Panc1 (cell line): ENCODE data around the gene MPZL1. TPM values are rescaled to one million over a fixed set of nuclear protein-coding genes. Genes with fewer than 3 reads are reported as not detected.
A peak's percentile ranks its signal among the peaks of the same experiment; 100 is the strongest.

Experiments
- ATAC-seq: fragments of 200-7000 bp; cut with Tn5 transposase; 2 replicates; pipeline ENCODE4 v1.9.1; 2020; ENCODE audit warnings: mild to moderate bottlenecking, moderate library complexity
- BruUV-seq: library from RNA; stranded (reverse); fragments of 400-500 nt; replicated peaks from 2 replicates; lab custom pipeline; 2021; lab: Mats Ljungman, UMichigan
- CTCF ChIA-PET: fragments of 300-600 bp; sonication (Branson Sonifier 250); formaldehyde crosslinking; loops from one replicate; lab custom pipeline; 2022; ENCODE audit warnings: antibody characterized with exemption; lab: Charles Lee
- POLR2A ChIA-PET: fragments of 300-600 bp; sonication (Branson Sonifier 250); formaldehyde crosslinking; loops from one replicate; lab custom pipeline; 2022; ENCODE audit warnings: antibody characterized with exemption; lab: Charles Lee
- DNase-seq: peaks from one replicate; pipeline ENCODE4 v3.0.0-alpha.2; 2010; ENCODE audit warnings: low read depth, low spot score
- H3K27ac ChIP-seq: 2 replicates; pipeline ENCODE4 v1.5.1; 2011; ENCODE audit warnings: mild to moderate bottlenecking, low read length, inconsistent platforms
- H3K27me3 ChIP-seq: fragments of 200-500 bp; sonication (Bioruptor generic); 2 replicates; pipeline ENCODE4 v1.6.0; 2014; ENCODE audit warnings: low read length, inconsistent platforms; ENCODE audit not compliant: control insufficient read depth, insufficient read depth
- H3K36me3 ChIP-seq: fragments of 200-500 bp; sonication (Bioruptor generic); 2 replicates; pipeline ENCODE4 v1.5.1; 2014; ENCODE audit warnings: inconsistent platforms, mild to moderate bottlenecking, low read length, moderate library complexity; ENCODE audit not compliant: control insufficient read depth, insufficient read depth
- H3K4me1 ChIP-seq: 2 replicates; pipeline ENCODE4 v1.5.1; 2011; ENCODE audit warnings: inconsistent platforms, mild to moderate bottlenecking, low read length, moderate library complexity; ENCODE audit not compliant: control insufficient read depth, insufficient read depth
- H3K4me3 ChIP-seq, 2 experiments: 2 replicates each; pipeline ENCODE4 v1.5.1; 2011 to 2012; ENCODE audit warnings: low read depth in 2 of 2, low read length in 2 of 2, mild to moderate bottlenecking in 2 of 2, inconsistent platforms in 1 of 2, moderate library complexity in 1 of 2
- H3K9me3 ChIP-seq: fragments of 200-500 bp; sonication (Bioruptor generic); 2 replicates; pipeline ENCODE4 v1.5.1; 2014; ENCODE audit warnings: low read depth, mild to moderate bottlenecking, inconsistent platforms, low read length, moderate library complexity; ENCODE audit not compliant: control insufficient read depth, insufficient read depth
- POLR2AphosphoS5 ChIP-seq: IDR thresholded peaks from 2 replicates; pipeline ENCODE4 v1.6.1; 2012; ENCODE audit warnings: mild to moderate bottlenecking, low read depth, low read length, moderate library complexity
- SIN3A ChIP-seq: IDR thresholded peaks from 2 replicates; pipeline ENCODE4 v1.6.1; 2012; ENCODE audit warnings: low read depth, mild to moderate bottlenecking, low read length, moderate library complexity, borderline replicate concordance; ENCODE audit not compliant: insufficient read depth
- TCF7L2 ChIP-seq: IDR thresholded peaks from 2 replicates; pipeline ENCODE4 v1.6.1; 2011; ENCODE audit warnings: mild to moderate bottlenecking, low read depth, low read length, inconsistent platforms
- in situ Hi-C: cut with HindIII; loops from 2 replicates; pipeline ENCODE4 v1.10.0; 2016; ENCODE audit warnings: low sequenced_read_pairs, low pct_unique_long_range_greater_than_20kb
- intact Hi-C: fragments of 100-400 bp; cut with micrococcal nuclease; formaldehyde crosslinking; loops from one replicate; pipeline ENCODE4 v1.10.0; 2022; ENCODE audit not compliant: unreplicated experiment
- total RNA-seq: library from RNA; stranded (reverse); gene quantifications from one replicate; pipeline ENCODE4 v1.2.1, GENCODE V29; 2021; ENCODE audit not compliant: unreplicated experiment
- TF ChIP-seq, protein P1 (sequence below): fragments of 450-650 bp; IDR thresholded peaks from 2 replicates; pipeline ENCODE4 v1.5.1; 2017; ENCODE audit warnings: mild to moderate bottlenecking
- TF ChIP-seq, protein P2 (sequence below), 2 experiments: IDR thresholded peaks; 2 replicates each; pipeline ENCODE4 v1.6.1; 2011 to 2012; ENCODE audit warnings: low read depth in 2 of 2, control low read depth in 1 of 2, low read length in 1 of 2, mild to moderate bottlenecking in 1 of 2, moderate library complexity in 1 of 2; ENCODE audit not compliant: insufficient read depth in 1 of 2

MPZL1 gene
- total RNA-seq, 1 experiment from 2014 or later, result 72.0 TPM

DNA sequence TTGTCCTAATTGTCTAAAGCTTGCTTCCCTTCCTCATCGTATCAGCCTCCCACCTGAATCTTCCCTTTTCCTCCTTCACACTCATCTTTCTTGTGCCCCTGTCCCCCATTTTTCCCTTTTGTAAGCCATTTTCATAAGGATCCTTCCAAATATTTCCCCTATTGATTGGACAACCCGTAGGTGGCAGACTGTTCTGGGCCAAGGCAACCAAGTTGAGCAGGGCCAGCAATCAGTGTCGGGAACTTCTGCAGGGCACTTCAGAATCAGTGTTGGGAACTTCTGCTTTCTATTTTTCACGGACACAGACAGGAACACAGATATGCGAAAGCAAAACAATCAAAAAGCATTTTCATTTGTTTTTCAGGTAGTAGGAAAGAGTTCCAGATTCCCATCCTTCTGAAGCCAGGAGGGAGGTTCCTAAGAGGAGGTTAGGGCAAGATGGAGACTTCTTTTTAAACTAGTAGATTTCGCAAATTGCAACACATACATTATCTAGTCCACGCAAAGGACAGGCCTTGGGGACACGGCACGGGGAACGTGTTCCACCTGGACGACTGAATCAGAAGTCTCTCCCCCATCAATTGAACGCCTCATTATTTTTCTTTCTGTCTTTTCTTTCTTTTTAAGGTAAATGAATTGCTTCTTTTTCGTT lies 691 bp upstream of the MPZL1 start:
- Histone ChIP-seq H3K27ac (peak overlapping the region; percentile 77), H3K36me3 (no peaks in the 10 kb centered on the region), H3K4me3 (peak overlapping the region; percentile 61 to 82), H3K27me3 (no peaks in the 10 kb centered on the region), H3K4me1 (peaks cover 16% of the 10 kb centered on the region), H3K9me3 (no peaks in the 10 kb centered on the region)
- CTCF ChIA-PET, result no interaction called here
- peak; percentile 66 for DNase-seq
- POLR2A ChIA-PET, result interaction anchor here (0.6 kb wide), 2 partner anchors 25 to 90 kb away, joined by 3 read pairs; no protein-coding TSS in a partner anchor
- TF ChIP-seq SIN3A, result no peak
- TF ChIP-seq, protein P1, sequence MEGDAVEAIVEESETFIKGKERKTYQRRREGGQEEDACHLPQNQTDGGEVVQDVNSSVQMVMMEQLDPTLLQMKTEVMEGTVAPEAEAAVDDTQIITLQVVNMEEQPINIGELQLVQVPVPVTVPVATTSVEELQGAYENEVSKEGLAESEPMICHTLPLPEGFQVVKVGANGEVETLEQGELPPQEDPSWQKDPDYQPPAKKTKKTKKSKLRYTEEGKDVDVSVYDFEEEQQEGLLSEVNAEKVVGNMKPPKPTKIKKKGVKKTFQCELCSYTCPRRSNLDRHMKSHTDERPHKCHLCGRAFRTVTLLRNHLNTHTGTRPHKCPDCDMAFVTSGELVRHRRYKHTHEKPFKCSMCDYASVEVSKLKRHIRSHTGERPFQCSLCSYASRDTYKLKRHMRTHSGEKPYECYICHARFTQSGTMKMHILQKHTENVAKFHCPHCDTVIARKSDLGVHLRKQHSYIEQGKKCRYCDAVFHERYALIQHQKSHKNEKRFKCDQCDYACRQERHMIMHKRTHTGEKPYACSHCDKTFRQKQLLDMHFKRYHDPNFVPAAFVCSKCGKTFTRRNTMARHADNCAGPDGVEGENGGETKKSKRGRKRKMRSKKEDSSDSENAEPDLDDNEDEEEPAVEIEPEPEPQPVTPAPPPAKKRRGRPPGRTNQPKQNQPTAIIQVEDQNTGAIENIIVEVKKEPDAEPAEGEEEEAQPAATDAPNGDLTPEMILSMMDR, result peak; percentile 78
- in situ Hi-C loops (no loop called here), intact Hi-C loops (loop anchor here (2.0 to 5.0 kb wide), 2 partner anchors 82 to 206 kb away; no protein-coding TSS in a partner anchor)
- no TSS peak for BruUV-seq
- ATAC-seq, result peak; percentile 53

DNA sequence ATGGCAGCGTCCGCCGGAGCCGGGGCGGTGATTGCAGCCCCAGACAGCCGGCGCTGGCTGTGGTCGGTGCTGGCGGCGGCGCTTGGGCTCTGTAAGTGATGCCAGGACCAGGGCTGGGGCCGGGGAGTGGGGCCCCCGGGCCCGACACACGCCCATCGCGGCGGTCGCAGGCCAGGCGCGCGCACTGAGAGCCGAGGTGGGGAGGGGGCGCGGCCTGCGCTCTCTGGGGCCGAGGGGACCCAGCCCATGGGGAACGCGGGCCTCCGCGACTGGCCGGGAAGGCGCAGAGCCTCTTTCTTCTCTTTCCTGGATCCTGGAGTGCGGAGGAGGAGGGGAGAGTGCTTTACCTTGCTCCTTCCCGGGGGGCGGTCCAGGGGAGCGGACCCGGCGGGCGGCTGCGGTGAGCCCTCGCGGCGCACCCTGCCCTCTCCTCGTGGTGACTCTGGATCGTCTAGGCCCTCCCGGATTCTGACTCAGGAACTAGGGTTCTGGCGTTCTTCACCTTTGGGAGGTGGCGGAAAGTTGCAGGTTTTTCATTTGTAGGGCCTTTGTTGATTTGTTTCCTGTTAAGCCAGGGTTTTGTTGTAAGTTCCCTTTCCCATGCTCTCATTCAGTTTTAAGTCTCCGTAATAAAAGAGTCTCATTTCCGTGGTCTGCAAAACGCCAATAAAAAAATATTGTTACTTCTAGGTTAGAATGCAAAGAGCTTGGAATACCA lies 529 bp downstream of the MPZL1 start:
- in situ Hi-C loops, result no loop called here

More for the DNA sequence above, 529 bp downstream of the MPZL1 start:
- Histone ChIP-seq H3K4me3 (peak overlapping the region; percentile 61 to 82), H3K4me1 (peaks cover 11% of the 10 kb centered on the region), H3K27me3 (no peaks in the 10 kb centered on the region), H3K27ac (peak overlapping the region; percentile 80), H3K9me3 (no peaks in the 10 kb centered on the region), H3K36me3 (no peaks in the 10 kb centered on the region)
- intact Hi-C loops, result loop anchor here (5.0 kb wide), 1 partner anchor 205 kb away; no protein-coding TSS in a partner anchor
- ChIA-PET CTCF (no interaction called here), POLR2A (no interaction called here)
- no TSS peak for BruUV-seq
- ATAC-seq (peak; percentile 75), DNase-seq (no peak)
- no peak for TF ChIP-seq SIN3A
- no peak for TF ChIP-seq TCF7L2
- TF ChIP-seq POLR2AphosphoS5, result no peak
- TF ChIP-seq, protein P2, sequence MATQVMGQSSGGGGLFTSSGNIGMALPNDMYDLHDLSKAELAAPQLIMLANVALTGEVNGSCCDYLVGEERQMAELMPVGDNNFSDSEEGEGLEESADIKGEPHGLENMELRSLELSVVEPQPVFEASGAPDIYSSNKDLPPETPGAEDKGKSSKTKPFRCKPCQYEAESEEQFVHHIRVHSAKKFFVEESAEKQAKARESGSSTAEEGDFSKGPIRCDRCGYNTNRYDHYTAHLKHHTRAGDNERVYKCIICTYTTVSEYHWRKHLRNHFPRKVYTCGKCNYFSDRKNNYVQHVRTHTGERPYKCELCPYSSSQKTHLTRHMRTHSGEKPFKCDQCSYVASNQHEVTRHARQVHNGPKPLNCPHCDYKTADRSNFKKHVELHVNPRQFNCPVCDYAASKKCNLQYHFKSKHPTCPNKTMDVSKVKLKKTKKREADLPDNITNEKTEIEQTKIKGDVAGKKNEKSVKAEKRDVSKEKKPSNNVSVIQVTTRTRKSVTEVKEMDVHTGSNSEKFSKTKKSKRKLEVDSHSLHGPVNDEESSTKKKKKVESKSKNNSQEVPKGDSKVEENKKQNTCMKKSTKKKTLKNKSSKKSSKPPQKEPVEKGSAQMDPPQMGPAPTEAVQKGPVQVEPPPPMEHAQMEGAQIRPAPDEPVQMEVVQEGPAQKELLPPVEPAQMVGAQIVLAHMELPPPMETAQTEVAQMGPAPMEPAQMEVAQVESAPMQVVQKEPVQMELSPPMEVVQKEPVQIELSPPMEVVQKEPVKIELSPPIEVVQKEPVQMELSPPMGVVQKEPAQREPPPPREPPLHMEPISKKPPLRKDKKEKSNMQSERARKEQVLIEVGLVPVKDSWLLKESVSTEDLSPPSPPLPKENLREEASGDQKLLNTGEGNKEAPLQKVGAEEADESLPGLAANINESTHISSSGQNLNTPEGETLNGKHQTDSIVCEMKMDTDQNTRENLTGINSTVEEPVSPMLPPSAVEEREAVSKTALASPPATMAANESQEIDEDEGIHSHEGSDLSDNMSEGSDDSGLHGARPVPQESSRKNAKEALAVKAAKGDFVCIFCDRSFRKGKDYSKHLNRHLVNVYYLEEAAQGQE (IDR thresholded peaks at IDR 0.05; ENCODE audit: insufficient read depth in 1 of 2, low read depth in 2 of 2, low read length in 1 of 2), result no peak
- TF ChIP-seq, protein P1, result no peak
